ENCODE data around the gene FXYD7.
A peak's percentile ranks its signal among the peaks of the same experiment; 100 is the strongest.

The FXYD7 gene

DNA sequence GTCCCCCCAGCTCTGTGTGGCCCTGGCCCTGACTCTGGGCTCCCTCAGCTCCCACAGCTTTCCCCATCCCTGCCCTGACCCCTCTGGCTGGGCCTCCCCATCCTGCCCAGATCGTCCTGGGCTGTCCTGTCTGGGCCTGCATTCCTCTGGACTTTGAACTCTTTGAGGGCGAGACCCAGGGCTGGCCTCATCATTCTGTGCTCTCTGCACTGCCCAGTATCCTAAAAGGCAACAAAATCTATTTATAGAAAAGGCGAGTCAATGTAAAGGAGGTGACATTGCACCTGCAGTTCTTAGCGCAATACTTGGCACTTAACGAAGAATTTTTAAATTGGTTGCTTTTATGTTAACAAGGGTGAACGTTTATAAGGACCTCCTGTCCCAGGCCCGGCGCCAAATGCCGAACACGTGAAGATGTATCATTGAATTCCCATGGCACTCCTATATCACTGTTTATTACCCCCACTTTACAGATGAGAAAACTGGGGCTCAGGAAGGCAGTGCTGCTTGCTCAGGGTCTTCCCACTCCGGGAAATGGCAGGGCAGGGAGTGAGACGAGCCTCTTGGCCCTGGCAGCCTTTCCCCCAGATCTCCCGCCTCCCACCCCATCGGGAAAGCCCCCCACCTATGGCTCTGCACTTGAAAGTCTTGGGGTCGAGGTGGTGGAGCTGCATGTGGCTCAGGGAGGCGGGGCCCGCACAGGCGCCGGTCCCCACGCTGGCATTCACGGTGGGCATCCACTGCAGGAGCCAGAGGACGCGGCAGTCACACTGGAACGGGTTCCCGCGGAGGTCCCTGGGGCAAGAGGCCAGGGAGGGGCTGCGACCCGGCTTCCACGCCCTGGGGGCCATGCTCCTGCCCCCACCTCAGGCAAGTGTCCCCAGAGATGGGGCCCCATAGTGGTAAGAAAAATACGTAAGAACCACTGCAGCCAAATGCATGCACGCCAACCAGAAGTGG is 12.0 kb upstream of the FXYD7 start:
- Mint-ChIP-seq H3K36me3 (no peaks in the 10 kb centered on the region), H3K4me1 (peaks cover under 1% of the 10 kb centered on the region), H3K9me3 (peaks cover 6% of the 10 kb centered on the region), H3K27me3 (no peaks in the 10 kb centered on the region), H3K27ac (no peak overlapping the region), H3K4me3 (no peak overlapping the region)
- ATAC-seq = no peak

DNA sequence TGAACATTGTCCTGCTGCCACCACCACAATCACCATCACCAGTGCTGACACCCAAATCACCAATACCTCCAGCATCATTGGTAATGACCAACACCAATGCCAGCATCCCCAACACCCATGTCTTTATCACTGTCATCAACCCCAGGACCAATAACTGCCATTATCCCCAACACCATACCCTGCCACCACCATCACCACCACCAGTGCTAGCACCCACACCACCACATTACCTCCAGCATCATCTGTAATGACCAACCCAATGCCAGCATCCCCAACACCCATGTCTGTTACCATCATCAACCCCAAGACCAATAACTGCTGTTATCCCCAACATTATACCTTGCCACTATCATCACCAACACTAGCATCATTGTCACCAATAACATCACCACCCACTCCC is 10.8 kb upstream of the FXYD7 start:
- H3K27me3 Mint-ChIP-seq = no peaks in the 10 kb centered on the region
- no peaks in the 10 kb centered on the region for H3K36me3 Mint-ChIP-seq
- H3K4me3 Mint-ChIP-seq = no peak overlapping the region

DNA sequence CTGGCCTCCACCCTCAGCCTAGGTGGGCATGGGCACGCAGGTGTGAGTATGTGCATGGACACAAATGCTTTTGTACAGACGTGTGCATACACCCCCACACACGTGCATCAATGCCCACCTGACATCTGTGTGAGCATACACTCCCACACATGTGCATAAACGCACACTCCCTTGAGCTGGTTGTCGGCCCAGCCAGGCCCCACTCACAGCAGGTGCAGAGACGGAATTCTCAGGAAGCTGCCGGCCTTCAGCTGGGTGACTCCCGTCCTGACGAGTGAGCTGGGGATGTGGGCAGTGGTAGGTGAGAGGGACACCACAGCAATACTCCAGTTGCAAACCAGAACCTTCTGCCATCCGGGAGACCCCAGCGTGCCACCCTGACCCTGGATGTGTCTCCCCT is 9.2 kb upstream of the FXYD7 start:
- Mint-ChIP-seq H3K9me3 (peaks cover 6% of the 10 kb centered on the region), H3K27ac (no peak overlapping the region), H3K27me3 (no peaks in the 10 kb centered on the region), H3K4me3 (no peak overlapping the region), H3K36me3 (no peaks in the 10 kb centered on the region), H3K4me1 (peaks cover 14% of the 10 kb centered on the region)
- no peak for ATAC-seq

More for the DNA sequence above, 10.8 kb upstream of the FXYD7 start:
- Mint-ChIP-seq H3K9me3 (peaks cover 6% of the 10 kb centered on the region), H3K27ac (no peak overlapping the region), H3K4me1 (peaks cover 3% of the 10 kb centered on the region)
- no peak for ATAC-seq

DNA sequence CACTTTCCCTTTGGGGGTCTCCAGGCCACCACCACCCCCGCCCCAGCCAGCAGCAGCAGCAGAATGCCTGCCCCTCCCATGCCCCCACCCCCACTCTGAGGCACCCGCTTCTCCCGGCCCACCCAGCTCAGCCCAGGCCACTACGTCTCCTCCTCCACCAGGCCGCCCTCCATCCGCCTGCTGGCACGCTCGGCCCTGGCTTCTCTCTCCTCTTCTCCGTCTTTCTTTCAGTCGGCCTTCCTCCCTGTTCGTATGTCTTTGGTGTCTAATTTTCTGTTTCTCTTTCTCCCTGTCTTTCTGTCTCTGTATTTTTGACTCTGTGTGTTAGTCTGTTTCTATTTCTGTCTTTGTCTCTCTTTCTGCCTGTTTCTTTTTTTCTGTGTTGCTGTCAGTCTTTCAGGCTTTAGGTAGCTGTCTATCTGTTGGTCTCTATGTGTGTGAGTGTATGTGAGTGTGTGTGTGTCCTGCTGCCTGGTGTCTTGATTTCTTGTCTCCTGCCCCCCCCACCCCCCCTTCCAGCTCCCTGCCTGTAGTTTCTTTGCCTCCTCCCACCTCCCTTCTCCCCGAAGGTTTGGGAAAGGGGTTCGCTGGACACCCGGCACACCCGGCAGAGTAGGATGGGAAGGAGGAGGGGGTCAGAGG is 8.3 kb upstream of the FXYD7 start, which contains the start of gene LGI4:
LGI4 (minus strand) TSS at position 459 of the 642 bp plus-strand sequence; CDS start at position 80, 379 bp downstream.
- H3K27ac Mint-ChIP-seq = no peak within 1 kb of the TSS
- no peaks in the 10 kb centered on the region for H3K27me3 Mint-ChIP-seq
- no peak within 1 kb of the TSS for H3K4me3 Mint-ChIP-seq
- H3K9me3 Mint-ChIP-seq = peaks cover 6% of the 10 kb centered on the region
- no peak for ATAC-seq
- H3K4me1 Mint-ChIP-seq = peaks cover 14% of the 10 kb centered on the region
- no peaks in the 10 kb centered on the region for H3K36me3 Mint-ChIP-seq

DNA sequence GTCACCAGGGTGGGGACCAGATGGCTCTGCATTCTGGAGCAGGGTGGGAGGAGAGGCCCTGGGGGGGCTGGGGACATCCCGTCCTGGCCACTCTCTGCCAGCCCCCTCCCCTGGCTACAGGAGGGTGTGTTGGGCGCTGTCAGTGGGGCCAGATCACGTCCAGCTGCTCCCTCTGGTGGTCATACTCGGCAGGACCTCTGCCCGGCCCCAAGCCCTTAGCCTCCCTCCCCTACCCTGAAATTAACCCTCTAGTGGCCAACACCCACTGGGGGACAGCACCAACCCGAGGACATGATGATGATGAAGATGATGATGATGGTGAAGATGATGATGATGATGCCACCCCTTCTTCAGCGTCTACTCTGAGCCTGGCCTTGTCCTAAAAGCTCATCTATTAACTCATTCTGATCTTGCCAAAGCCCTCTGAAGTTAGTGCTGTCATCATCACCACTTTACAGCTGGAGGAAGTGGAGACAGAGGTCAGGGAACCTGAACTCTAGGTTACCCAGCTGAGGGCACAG is 7.6 kb upstream of the FXYD7 start:
- Mint-ChIP-seq H3K36me3 (no peaks in the 10 kb centered on the region), H3K4me1 (peaks cover 15% of the 10 kb centered on the region), H3K27ac (no peak overlapping the region), H3K4me3 (no peak overlapping the region), H3K9me3 (peaks cover 6% of the 10 kb centered on the region), H3K27me3 (no peaks in the 10 kb centered on the region)
- peak; percentile 73 for ATAC-seq

DNA sequence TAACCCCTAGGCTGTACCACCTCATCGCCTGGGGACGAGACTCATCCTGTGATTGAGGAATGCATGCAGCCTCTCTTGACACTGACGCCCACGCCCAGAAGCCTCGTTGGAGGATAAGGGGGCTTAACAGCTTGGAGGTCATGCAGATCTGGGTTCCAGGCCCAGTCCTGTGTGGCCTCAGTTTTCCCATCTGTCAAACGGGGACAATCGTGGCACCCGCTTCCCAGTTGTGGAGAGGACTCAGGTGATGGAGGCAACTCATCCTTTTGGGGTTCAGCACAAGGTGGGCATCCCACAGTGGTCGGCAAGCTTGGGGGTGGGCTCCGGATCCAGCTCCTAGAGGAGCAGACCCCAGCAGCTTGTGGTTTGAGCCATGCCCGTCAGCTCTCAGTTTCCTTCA is 6.8 kb upstream of the FXYD7 start:
- ATAC-seq = no peak
- Mint-ChIP-seq H3K4me3 (no peak overlapping the region), H3K9me3 (peaks cover 6% of the 10 kb centered on the region), H3K36me3 (no peaks in the 10 kb centered on the region), H3K27ac (no peak overlapping the region), H3K27me3 (no peaks in the 10 kb centered on the region), H3K4me1 (peaks cover 23% of the 10 kb centered on the region)

DNA sequence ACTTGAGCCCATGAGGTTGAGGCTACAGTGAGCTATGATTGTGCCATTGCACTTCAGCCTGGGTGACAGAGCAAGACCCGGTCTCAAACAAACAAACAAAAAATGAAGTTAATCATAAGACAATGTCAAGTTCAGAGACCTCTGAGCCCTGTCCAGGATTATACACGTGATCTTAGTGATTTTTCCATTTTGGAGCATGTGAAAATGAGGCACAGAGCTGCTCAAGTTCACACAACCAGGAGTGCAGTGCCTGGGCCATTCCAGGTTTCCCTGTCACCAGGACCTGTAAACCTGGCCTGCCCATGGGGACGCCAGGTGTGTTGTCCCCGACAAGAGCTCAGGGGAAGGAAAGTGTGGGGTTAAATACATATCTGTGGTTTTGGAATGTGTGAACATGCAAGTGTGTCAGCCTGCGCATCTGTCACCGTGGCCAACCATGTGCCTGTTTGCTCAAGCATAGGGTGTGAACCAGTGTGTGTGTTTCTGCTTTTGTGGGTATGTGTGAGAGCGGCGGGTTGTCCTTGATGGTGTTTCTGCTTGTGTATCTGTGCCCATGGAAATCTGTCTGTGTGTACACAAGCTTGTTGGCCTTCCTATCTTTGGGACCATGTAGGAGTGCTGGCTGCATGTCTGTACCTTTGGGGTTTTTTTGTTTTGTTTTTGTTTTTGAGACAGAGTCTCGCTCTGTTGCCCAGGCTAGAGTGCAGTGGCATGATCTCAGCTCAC is 5.9 kb upstream of the FXYD7 start:
- H3K9me3 Mint-ChIP-seq = peaks cover 6% of the 10 kb centered on the region
- H3K27ac Mint-ChIP-seq = peak overlapping the region; percentile 21
- H3K4me3 Mint-ChIP-seq = no peak overlapping the region
- H3K36me3 Mint-ChIP-seq = no peaks in the 10 kb centered on the region
- ATAC-seq = no peak
- no peaks in the 10 kb centered on the region for H3K27me3 Mint-ChIP-seq
- H3K4me1 Mint-ChIP-seq = peaks cover 32% of the 10 kb centered on the region

DNA sequence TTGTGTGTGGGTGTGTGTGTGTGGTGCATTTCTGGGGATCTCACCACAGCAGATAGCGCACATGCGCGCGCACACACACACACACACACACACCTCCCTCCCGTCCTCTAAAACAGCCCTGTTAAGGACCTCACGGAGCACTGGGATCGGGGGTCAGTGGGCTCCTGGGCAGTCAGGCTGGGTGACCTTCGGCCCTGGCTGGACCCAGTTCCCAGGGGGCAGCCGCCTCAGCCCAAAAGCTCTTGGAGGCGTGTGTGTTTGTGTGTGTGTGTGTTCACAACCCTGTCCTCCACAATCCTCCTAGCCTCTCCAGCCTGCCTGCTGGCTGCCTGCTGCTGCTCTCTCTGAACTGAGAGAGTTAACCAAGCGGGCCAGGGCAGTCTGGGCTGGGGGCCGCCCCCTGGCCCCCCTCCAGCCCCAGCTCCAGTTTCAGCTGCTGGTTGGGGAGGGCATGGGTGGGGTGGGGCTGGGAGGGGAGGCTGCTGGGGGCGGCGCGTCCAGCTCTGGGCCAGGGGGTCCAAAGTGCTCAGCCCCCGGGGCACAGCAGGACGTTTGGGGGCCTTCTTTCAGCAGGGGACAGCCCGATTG is 4.7 kb upstream of the FXYD7 start, which contains the start of gene FXYD1:
FXYD1 (plus strand) TSS at position 520 of the 588 bp plus-strand sequence. CDS start 1,256 bp downstream, outside the sequence.
- Mint-ChIP-seq H3K9me3 (no peaks in the 10 kb centered on the region), H3K4me1 (peaks cover 37% of the 10 kb centered on the region), H3K27me3 (no peaks in the 10 kb centered on the region), H3K36me3 (no peaks in the 10 kb centered on the region), H3K27ac (peak within 1 kb of the TSS; percentile 21), H3K4me3 (no peak within 1 kb of the TSS)
- ATAC-seq = no peak

DNA sequence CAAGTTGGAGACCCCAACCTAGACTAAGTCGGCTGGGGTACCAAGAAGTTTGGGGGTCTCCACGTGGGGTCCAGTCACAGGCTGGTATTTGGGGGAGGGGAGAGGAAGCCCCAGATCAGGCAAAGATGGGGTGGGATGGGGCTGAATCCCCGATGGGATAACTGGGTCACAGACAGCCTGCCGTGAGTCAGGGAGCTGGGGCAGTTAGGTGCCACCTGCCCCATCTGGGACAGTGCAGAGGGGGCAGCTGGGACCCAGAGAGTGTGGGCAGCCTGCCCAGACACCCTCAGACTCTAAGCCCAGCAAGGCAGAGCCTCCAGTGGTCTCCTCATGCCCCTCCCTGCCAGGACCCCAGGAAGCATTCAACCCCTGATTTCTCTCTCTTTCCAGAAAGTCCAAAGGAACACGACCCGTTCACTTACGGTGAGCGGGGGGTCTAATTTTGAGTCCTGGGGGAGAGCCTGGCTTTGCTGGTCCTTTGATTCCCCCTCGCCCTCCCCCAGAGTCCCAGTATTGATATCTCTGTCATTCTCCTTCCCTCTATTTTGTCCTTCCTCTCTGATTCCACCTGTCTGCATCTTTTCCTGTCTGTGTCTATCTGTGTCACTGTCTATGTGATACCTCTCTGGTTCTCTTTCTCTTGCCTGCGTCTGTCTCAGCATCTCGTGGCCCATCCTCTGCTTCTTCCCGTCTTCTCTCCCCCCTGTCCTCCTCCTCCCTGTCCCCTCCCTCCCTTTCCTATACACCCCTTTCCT is 2.7 kb upstream of the FXYD7 start:
- no peaks in the 10 kb centered on the region for H3K9me3 Mint-ChIP-seq
- H3K27ac Mint-ChIP-seq = peak overlapping the region; percentile 53
- peak overlapping the region; percentile 69 for H3K4me3 Mint-ChIP-seq
- ATAC-seq = no peak
- no peaks in the 10 kb centered on the region for H3K27me3 Mint-ChIP-seq
- no peaks in the 10 kb centered on the region for H3K36me3 Mint-ChIP-seq
- H3K4me1 Mint-ChIP-seq = peaks cover 52% of the 10 kb centered on the region

DNA sequence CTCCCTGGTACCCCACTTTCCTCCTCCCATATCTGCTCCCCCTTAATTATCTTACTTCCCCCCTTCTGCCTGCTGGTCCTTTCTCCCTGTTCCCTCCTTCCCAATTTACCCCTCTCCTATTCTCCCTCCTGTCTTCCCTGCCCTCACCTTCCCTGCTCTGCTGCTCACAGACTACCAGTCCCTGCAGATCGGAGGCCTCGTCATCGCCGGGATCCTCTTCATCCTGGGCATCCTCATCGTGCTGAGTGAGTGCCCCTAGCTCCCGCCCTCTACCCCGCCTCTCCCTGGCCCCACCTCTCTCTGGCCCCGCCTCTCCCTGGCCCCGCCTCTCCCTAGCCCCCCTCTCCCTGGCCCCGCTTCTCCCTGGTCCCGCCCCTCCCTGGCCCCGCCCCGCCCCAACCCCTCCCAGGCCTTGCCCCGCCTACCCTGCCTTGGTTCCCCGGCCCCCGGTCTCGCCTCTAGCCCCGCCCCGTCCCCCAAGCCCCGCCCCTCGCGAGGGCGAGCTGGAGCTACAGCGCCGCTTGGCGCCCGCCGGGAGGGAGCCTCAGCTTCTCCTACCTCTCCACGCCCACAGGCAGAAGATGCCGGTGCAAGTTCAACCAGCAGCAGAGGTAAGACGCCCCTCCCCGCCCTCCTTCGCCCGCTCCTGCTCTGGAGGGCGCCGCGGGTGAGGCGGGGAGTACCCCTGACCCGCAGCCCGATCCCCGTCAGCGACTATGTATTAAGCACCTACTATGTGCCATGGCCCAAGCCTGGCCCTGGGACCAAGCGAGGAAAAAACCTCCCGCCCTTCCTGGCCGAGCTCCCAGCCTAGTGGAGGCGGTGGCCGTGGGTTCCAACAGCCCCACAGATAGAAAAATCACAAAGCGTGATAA is 1.9 kb upstream of the FXYD7 start:
- peak; percentile 87 for ATAC-seq
- no peaks in the 10 kb centered on the region for H3K9me3 Mint-ChIP-seq
- no peaks in the 10 kb centered on the region for H3K36me3 Mint-ChIP-seq
- H3K4me1 Mint-ChIP-seq = peaks cover 52% of the 10 kb centered on the region
- H3K4me3 Mint-ChIP-seq = peak overlapping the region; percentile 81
- no peaks in the 10 kb centered on the region for H3K27me3 Mint-ChIP-seq
- peak overlapping the region; percentile 53 for H3K27ac Mint-ChIP-seq

DNA sequence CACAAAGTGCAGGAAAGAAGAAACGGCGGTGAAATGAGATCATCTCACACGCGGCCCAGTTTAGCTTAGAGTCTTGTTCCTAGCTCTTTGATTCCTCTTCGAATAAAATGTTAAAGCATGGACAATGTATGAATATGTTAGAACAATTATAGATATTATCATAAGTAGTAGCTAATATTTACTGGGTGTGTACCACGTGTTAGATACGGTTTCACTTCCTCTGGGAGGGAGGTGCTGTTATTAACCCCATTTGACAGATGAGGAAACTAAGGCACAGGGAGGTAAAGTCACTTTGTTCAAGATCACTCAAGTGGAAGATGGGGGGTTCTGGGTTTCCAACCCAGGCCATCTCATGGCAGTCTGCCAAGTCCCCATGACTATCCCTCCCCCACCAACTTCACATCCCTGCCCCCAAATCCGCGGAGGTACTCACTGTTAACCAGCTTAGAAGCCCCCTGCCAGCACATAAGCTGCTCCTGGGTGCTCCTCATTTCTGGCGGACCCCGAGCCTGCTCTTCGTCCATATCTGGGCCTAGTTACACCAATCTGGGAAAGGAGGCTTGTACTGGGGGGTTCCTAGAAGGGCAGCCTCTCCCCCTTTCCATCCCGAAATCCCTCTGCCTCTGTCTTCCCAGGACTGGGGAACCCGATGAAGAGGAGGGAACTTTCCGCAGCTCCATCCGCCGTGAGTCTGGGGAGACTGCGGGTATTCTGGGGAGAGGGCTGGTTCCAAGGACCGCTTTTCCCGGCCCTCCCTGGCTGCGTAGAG is 1.0 kb upstream of the FXYD7 start:
- Mint-ChIP-seq H3K4me1 (peaks cover 52% of the 10 kb centered on the region), H3K27ac (peak overlapping the region; percentile 53)
- no peak for ATAC-seq

DNA sequence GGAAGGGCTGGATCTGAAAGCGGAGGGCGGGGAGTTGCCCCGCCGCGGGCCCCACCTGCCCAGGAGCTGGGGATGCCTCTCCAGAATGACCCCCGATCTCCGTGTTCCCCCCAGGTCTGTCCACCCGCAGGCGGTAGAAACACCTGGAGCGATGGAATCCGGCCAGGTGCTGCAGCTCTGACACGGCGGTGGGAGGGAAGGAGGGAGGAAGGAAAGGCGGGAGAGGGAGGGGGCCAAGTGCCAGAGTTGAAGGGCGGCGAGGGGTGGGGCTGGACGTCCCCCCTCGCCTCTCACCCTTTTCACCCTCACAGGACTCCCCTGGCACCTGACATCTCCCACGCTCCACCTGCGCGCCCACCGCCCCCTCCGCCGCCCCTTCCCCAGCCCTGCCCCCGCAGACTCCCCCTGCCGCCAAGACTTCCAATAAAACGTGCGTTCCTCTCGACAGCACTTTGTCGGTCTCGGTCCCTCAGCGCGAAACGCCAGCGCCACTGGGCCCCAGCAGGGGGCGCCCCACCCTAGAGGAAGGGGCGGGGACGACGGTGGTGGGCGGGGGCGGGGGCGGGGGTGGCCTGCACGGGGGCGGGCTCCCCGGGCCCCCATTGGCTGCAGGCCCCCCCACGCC is 337 bp upstream of the FXYD7 start:
- H3K4me1 Mint-ChIP-seq = peaks cover 45% of the 10 kb centered on the region
- H3K4me3 Mint-ChIP-seq = peak overlapping the region; percentile 62
- peak; percentile 9 for ATAC-seq
- H3K27ac Mint-ChIP-seq = no peak overlapping the region
- no peaks in the 10 kb centered on the region for H3K36me3 Mint-ChIP-seq
- H3K27me3 Mint-ChIP-seq = no peaks in the 10 kb centered on the region
- no peaks in the 10 kb centered on the region for H3K9me3 Mint-ChIP-seq

More for the DNA sequence above, 1.0 kb upstream of the FXYD7 start:
- Mint-ChIP-seq H3K9me3 (no peaks in the 10 kb centered on the region), H3K4me3 (peak overlapping the region; percentile 81), H3K27me3 (no peaks in the 10 kb centered on the region), H3K36me3 (no peaks in the 10 kb centered on the region)

Data from stimulated activated memory B cell treated with anti-CD40 and anti-IgM and Interleukin-4, amounts not matched to agents 10 μg/mL and 1 μg/mL and 100 μg/mL, for 72 hours (primary cell).